Spleen (tissue), 11 donors: Measurements from ENCODE around the gene PDLIM7. TPM values are rescaled to one million over a fixed set of nuclear protein-coding genes. Genes with fewer than 3 reads are reported as not detected.

Source experiments
- DNase-seq: peaks from one replicate; pipeline ENCODE4 v3.0.0-alpha.2; 2020
- H3K27ac ChIP-seq, 8 donors: fragments of 200-600 bp; sonication (generic) in 7 of 8; 1 replicate in 4 of 8; 2 replicates in 4 of 8; pipeline versions ENCODE4 v1.5.0 to v1.8.0; 2016 to 2021; ENCODE audit warnings: inconsistent platforms in 4 of 8, mild to moderate bottlenecking in 4 of 8, moderate library complexity in 1 of 8
- H3K27me3 ChIP-seq, 7 donors: fragments of 200-600 bp; sonication (generic) in 6 of 7; replicated peaks in 1 of 7; 1 replicate in 4 of 7; 2 replicates in 3 of 7; pipeline versions ENCODE4 v1.5.0 to v1.8.0; 2016 to 2021; ENCODE audit warnings: inconsistent platforms in 3 of 7, mild to moderate bottlenecking in 1 of 7
- H3K36me3 ChIP-seq, 6 donors: fragments of 200-600 bp; sonication (generic) in 5 of 6; 1 replicate in 4 of 6; 2 replicates in 2 of 6; pipeline versions ENCODE4 v1.5.0 to v1.8.0; 2016 to 2021; ENCODE audit warnings: inconsistent platforms in 2 of 6
- H3K4me1 ChIP-seq, 6 donors: fragments of 200-600 bp; sonication (generic) in 5 of 6; 1 replicate in 3 of 6; 2 replicates in 3 of 6; pipeline versions ENCODE4 v1.5.0 to v1.8.0; 2016 to 2021; ENCODE audit warnings: inconsistent platforms in 3 of 6
- H3K4me3 ChIP-seq, 8 donors: fragments of 200-600 bp; sonication (generic) in 7 of 8; 1 replicate in 4 of 8; 2 replicates in 4 of 8; pipeline versions ENCODE4 v1.5.0 to v1.8.0; 2016 to 2021; ENCODE audit warnings: inconsistent platforms in 4 of 8, mild to moderate bottlenecking in 4 of 8, moderate library complexity in 2 of 8
- H3K9me3 ChIP-seq, 8 donors: fragments of 200-600 bp; sonication (generic) in 7 of 8; 1 replicate in 4 of 8; 2 replicates in 4 of 8; pipeline versions ENCODE4 v1.5.0 to v1.8.0; 2016 to 2021; ENCODE audit warnings: inconsistent platforms in 4 of 8
- POLR2A ChIP-seq, 3 donors: fragments of 450-650 bp; IDR thresholded peaks; one replicate each; pipeline ENCODE4 v1.5.1; 2017; ENCODE audit warnings: antibody characterized with exemption in 3 of 3, mild to moderate bottlenecking in 1 of 3
- POLR2AphosphoS5 ChIP-seq, 3 donors: sonication (generic); formaldehyde crosslinking; IDR thresholded peaks; one replicate each; pipeline ENCODE4 v1.5.1; 2017; ENCODE audit warnings: antibody characterized with exemption in 3 of 3
- WGBS, 5 donors: extraction: QIAGEN DNeasy Blood & Tissue Kit in 3 of 5; methylation state at CpG; one replicate each; pipeline versions ENCODE4 v1.1.5 to v1.1.7; 2013 to 2018; 5-methylcytosine and 5-hydroxymethylcytosine counted together
- intact Hi-C: fragments of 100-400 bp; cut with DNase I; formaldehyde crosslinking; loops from one replicate; pipeline ENCODE4 v1.15.0; 2023; ENCODE audit warnings: low total_unique reads
- polyA plus RNA-seq, 3 donors: library from polyadenylated mRNA; stranded (reverse); fragments of 200-250 nt; gene quantifications; one replicate each; pipeline ENCODE4 v1.2.1, GENCODE V29; 2013
- total RNA-seq, 7 donors: library from RNA; depleted of rRNA in 3 of 7; stranded (reverse); fragments of >200 nt in 3 of 7; fragmentation: NEBNext Ultra II Directional in 4 of 7; extraction: Animal tissue kit (Norgen Biotek cat#: 25700) in 4 of 7; gene quantifications; one replicate each; pipeline versions ENCODE4 v1.1.0 to v1.2.1, GENCODE V29; 2016 to 2021
- TF ChIP-seq, protein P1 (sequence below), 11 experiments: fragments of 200-600 bp in 7 of 11; fragments of 450-650 bp in 4 of 11; sonication (generic) in 4 of 11; IDR thresholded peaks in 8 of 11; conservative IDR thresholded peaks in 3 of 11; 1 replicate in 7 of 11; 2 replicates in 4 of 11; pipeline versions ENCODE4 v1.4.0 to v1.8.0; 2016 to 2021; ENCODE audit warnings: antibody characterized with exemption in 11 of 11, inconsistent platforms in 4 of 11, mild to moderate bottlenecking in 1 of 11
- donor health status: healthy with polysubstance abuse.
- donor health status: DM: no; HTN: no; CAD: no; lungs with moderate emphysema.
- donor health status: DM: no; HTN: no; CAD: no.
- donor health status: Bipolar disorder and iron deficiency.
- donor health status: healthy.
- donor health status: DM: no; HTN: no; CAD: no.
- donor health status: DM: yes; HTN: yes; CAD: no.

The PDLIM7 gene
- total and polyA plus RNA-seq, 10 donors = 42.5 to 220 (median 85.1) TPM

DNA sequence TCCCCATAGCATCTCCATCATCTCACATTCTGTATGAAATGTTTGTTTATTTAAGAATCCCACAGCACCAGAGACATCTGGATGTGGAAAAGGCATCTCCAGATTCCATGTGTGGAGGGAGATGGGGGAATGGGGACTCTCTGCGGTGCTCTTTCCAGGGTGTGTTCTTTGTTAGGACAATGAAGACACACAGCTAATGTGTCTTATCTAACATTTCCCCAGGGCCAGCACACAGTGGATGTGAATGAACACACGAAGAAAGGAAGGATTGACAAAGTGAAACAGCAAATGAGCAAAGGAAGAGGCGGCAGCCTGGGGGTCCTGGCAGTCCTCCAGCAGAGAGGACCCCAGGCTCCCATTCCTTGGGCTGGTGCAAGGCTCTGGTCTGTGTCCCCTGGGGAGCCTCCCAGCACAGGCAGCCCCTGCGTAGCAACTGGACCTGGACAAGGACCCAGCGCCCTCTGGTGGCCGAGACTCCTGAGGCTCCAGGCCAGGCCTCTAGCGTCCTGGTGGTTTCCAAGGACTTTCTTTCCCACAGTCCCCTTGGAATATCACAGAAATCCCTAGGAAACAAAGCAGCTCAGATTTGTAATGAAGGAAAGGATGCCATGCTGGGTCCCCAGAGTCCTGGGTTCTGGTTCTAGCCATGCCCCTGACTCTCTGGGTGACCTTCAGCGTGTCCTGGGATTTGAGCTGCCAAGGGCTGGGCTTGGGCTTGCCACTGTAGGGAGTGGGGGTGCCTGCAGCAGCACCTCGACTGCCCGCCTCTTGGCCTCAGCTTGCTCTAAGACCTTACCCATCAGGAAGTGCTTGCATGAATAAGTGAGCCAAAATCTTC is 3.5 kb upstream of the PDLIM7 start:
- H3K4me3 ChIP-seq = no peak overlapping the region
- 15 to 28% (median 17%) methylated on average over 3 to 10 of the region's 10 CpGs for WGBS, 5 donors
- intact Hi-C loops = loop anchor here (5.0 kb wide), 1 partner anchor 109 kb away; no protein-coding TSS in a partner anchor
- peaks cover 30 to 98% (median 63%) of the 10 kb centered on the region in 6 donors for H3K4me1 ChIP-seq
- peak; percentile 97 for DNase-seq
- H3K9me3 ChIP-seq = no peaks in the 10 kb centered on the region
- H3K27me3 ChIP-seq = peaks cover 0 to 13% (median 0%) of the 10 kb centered on the region in 7 donors
- H3K27ac ChIP-seq = peak overlapping the region in 3 of 8 donors; percentile 38 to 60 (median 52)
- TF ChIP-seq, protein P1, sequence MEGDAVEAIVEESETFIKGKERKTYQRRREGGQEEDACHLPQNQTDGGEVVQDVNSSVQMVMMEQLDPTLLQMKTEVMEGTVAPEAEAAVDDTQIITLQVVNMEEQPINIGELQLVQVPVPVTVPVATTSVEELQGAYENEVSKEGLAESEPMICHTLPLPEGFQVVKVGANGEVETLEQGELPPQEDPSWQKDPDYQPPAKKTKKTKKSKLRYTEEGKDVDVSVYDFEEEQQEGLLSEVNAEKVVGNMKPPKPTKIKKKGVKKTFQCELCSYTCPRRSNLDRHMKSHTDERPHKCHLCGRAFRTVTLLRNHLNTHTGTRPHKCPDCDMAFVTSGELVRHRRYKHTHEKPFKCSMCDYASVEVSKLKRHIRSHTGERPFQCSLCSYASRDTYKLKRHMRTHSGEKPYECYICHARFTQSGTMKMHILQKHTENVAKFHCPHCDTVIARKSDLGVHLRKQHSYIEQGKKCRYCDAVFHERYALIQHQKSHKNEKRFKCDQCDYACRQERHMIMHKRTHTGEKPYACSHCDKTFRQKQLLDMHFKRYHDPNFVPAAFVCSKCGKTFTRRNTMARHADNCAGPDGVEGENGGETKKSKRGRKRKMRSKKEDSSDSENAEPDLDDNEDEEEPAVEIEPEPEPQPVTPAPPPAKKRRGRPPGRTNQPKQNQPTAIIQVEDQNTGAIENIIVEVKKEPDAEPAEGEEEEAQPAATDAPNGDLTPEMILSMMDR (IDR thresholded peaks at IDR 0.05 in 8 of 11, conservative IDR thresholded peaks at IDR 0.05 in 3 of 11) = peak; percentile 73 to 97 (median 95)
- TF ChIP-seq POLR2A (IDR thresholded peaks at IDR 0.05) = no peak
- TF ChIP-seq POLR2AphosphoS5 (IDR thresholded peaks at IDR 0.05) = peak; percentile 68 to 83 (median 71)
- peaks cover 0 to 45% (median 27%) of the 10 kb centered on the region in 6 donors for H3K36me3 ChIP-seq

DNA sequence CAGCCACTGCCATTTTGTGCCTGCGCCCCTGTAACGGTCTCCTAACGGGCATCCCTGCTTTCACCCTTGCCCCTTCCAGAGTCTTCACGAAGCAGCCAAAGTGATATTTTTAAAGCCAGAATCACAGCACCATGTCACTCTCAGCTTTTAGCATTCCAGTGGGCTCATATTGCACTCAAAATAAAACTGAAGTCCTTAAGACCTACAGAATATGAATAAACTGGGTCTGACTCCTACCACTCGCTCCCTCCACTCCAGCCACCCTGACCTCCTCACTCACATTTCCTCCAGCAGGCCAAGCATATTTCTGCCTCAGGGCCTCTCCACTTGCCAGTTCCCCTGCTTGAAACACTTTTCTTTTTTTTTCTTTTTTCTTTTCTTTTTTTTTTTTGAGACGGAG is 2.4 kb upstream of the PDLIM7 start:
- H3K36me3 ChIP-seq = peaks cover 0 to 35% (median 19%) of the 10 kb centered on the region in 6 donors
- H3K27me3 ChIP-seq = peaks cover 0 to 13% (median 0%) of the 10 kb centered on the region in 7 donors
- H3K4me3 ChIP-seq = no peak overlapping the region
- H3K27ac ChIP-seq = no peak overlapping the region
- H3K9me3 ChIP-seq = no peaks in the 10 kb centered on the region
- intact Hi-C loops = loop anchor here (5.0 kb wide), 1 partner anchor 108 kb away; no protein-coding TSS in a partner anchor
- WGBS, 5 donors = 73 to 80% (median 76%) methylated on average over 6 of the region's 6 CpGs
- TF ChIP-seq, protein P1 (IDR thresholded peaks at IDR 0.05 in 8 of 11, conservative IDR thresholded peaks at IDR 0.05 in 3 of 11) = no peak
- no peak for TF ChIP-seq POLR2A (IDR thresholded peaks at IDR 0.05)
- no peak for TF ChIP-seq POLR2AphosphoS5 (IDR thresholded peaks at IDR 0.05)
- no peak for DNase-seq
- H3K4me1 ChIP-seq = peaks cover 41 to 98% (median 74%) of the 10 kb centered on the region in 6 donors

DNA sequence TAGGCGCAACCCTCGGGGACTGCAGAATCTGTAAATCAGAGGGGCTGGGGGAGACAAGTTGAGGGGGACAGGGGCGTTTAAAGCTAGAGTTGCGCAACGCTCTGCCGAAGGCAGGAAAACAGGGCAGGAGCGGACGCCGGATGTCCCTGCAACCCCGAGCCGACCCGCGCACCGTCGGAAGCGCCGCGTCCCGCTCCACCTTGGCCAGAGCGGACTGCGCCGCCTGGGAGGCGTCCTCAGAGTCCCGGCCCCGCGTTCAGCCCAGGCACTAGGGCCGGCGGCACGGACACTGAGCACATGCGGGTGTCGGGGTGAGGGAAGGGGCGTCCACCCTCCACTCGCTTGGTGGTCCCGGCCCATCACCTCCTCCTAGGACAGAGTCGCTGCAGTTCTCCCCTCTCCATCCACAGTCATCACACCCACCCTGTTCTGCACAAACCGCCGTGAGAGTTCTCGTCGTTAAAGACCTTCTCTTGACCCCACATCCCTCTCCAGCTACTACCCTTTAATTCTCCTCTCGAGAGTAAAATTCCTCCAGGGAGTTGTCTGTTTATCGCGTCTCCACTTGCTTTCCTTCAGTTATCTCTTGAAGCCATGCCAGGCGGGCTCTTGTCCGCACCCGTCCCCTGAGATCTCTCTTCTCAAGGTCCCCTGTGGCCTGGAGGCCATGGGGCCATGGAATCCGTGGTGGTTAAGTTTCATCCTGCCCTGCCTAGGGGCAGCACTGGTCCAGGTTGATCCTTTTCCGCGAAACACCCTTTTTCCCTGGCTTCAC is 796 bp upstream of the PDLIM7 start:
- intact Hi-C loops = no loop called here
- peaks cover 56 to 98% (median 83%) of the 10 kb centered on the region in 6 donors for H3K4me1 ChIP-seq

More for the DNA sequence above, 796 bp upstream of the PDLIM7 start:
- peaks cover 0 to 18% (median 4%) of the 10 kb centered on the region in 6 donors for H3K36me3 ChIP-seq
- peak; percentile 92 for DNase-seq
- H3K4me3 ChIP-seq = peak overlapping the region; percentile 56 to 94 (median 72)
- peak overlapping the region in 7 of 8 donors; percentile 80 to 93 (median 91) for H3K27ac ChIP-seq
- TF ChIP-seq, protein P1 (IDR thresholded peaks at IDR 0.05 in 8 of 11, conservative IDR thresholded peaks at IDR 0.05 in 3 of 11) = no peak
- no peak for TF ChIP-seq POLR2A (IDR thresholded peaks at IDR 0.05)
- TF ChIP-seq POLR2AphosphoS5 (IDR thresholded peaks at IDR 0.05) = no peak
- peaks cover 0 to 13% (median 0%) of the 10 kb centered on the region in 7 donors for H3K27me3 ChIP-seq
- no peaks in the 10 kb centered on the region for H3K9me3 ChIP-seq
- 12 to 32% (median 18%) methylated on average over 21 to 48 of the region's 48 CpGs for WGBS, 5 donors
